Measurements from ENCODE around the gene LRP8.

GRCh38 chr1:53342735-53343470 is 15.0 kb upstream of the LRP8 start:
- TF ChIP-seq CTCF (IDR thresholded peaks at IDR 0.05) (no peak), POLR2A (IDR thresholded peaks at IDR 0.05) (no peak)
